Stimulated activated CD4-positive, alpha-beta T cell treated with anti-CD3 and anti-CD28 coated beads, Interleukin-4, amount 100 ng/mL, for 1 hour (primary cell): ENCODE data around the gene MPV17L.
A peak's percentile ranks its signal among the peaks of the same experiment; 100 is the strongest.
"Not testable (repeated sequence)": the region's sequence is repeated elsewhere in the genome, so short reads cannot be mapped to it uniquely, and the experiment has no call there.

Experiments
- DNase-seq: peaks from one replicate; pipeline ENCODE4 v3.0.0-alpha.2; 2020

The MPV17L gene

DNA sequence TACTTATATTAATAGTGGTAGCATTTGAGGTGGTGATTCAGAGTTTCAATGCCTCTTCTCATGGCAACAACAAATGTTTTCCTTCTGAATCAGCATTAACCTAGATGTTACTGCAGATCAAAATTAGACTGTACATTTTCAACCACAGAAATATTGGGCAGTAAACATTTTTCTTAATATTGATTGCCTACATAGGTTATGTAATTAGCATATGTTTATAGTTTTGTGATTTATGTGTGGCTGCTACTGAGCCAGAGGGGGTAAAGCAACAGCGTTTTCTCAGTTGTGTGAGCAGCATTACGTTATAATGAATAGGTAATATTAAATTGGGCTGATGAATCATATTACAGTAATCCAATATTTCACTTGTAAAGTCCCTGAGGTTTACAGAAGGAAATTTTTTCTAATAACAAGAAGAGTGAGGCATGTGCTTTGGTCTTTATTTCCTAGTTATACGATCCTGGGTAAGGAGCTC lies 20.0 kb downstream of the MPV17L start:
- DNase-seq, result no peak

DNA sequence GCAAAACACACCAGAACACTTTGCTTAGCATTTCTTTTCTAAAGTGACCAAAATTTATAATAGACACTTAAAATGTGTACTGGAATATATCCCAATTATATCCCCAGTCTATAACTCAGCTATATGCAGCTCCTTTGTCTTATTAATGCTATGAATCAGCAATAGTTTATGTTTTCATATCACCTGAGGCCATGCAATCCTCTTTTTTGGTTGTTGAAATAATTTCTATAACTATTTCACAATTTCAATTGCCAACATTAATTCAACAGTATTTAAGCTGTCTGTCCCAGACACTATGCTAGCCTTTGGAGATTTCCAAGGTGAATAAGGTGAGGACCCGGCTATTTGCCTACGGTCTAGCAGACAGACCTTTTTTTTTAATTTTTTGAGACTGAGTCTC lies 21.6 kb downstream of the MPV17L start:
- no peak for DNase-seq

DNA sequence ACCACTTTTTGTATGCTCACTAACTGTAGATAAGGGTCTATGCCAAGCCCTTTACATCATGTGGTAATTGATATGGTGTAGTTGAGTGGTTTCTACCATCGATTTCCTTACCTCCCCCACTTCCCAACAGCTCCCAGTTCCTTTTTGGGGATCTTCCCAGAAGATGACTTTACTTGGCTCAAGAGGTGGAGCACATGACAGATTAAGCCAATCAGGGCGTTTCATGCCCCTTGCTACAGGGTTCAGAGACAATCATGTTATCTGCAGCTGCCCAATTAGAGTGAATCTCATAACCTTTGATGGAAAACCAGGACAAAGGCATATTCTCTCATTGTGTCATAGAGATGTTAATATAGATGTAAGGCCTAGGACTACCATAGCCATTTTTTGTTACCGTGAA lies 22.7 kb downstream of the MPV17L start:
- DNase-seq, result no peak

DNA sequence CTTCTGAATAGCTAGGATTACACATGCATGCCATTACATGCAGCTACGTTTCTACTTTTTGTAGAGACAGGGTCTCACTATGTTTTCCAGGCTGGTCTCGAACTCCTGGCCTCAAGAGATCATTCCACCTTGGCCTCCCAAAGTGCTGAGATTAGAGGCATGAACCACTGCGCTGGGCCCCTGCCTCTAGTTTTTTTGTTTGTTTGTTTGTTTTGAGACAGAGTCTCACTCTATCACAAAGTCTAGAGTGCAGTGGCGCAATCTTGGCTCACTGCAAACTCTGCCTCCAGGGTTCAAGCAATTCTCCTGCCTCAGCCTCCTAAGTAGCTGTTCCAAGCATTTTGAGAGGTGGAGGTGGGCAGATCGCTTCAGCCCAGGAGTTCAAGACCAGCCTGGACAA lies 26.1 kb downstream of the MPV17L start:
- not testable (repeated sequence) for DNase-seq

GRCh38 chr16:15422222-15422621 lies 26.7 kb downstream of the MPV17L start:
- DNase-seq, result no peak

- DNase-seq, result no peak
Measured at GRCh38 chr16:15425861-15426260, 30.3 kb downstream of the MPV17L start.

GRCh38 chr16:15426796-15427195 lies 31.2 kb downstream of the MPV17L start:
- DNase-seq, result no peak

DNA sequence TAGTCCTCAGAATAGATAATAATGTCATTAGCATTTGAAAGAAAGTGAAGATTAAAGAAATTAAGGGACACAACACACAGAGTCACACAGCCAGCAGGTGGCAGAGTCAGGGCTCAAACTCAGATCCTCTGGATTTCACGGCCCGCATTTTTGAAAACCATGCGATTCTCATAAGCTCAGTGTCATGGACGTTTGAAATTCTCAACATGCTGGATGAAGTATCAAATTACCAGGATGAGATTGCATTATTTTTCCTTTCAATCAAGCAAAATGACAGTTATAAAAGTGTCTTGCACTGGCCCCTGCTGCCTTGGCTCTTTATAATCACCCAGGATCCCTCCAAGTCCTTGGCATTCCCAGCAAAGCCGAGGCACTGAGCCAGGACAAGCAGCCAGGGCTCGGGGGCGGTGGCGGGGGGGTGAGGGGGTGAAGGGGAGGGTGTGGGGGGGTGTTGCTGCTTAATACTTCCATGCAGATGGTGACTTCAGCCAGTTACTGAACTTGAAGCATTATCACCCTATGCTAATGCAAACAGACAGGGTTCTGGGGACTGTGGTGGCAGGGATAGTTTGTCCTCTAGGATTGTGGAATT lies 32.2 kb downstream of the MPV17L start:
- DNase-seq, result peak; percentile 61

- not testable (repeated sequence) for DNase-seq
Measured at GRCh38 chr16:15430884-15431283, 35.3 kb downstream of the MPV17L start.

GRCh38 chr16:15434079-15434424 lies 38.5 kb downstream of the MPV17L start:
- no peak for DNase-seq

- DNase-seq, result peak; percentile 69
Measured at GRCh38 chr16:15434425-15435215, 39.1 kb downstream of the MPV17L start, which contains the start of gene BMERB1. Gene BMERB1, plus strand, starts transcription at chr16:15434588. Its CDS starts 66 bp downstream, at chr16:15434654.

- DNase-seq, result no peak
Measured at GRCh38 chr16:15435216-15435864, 39.8 kb downstream of the MPV17L start.

DNA sequence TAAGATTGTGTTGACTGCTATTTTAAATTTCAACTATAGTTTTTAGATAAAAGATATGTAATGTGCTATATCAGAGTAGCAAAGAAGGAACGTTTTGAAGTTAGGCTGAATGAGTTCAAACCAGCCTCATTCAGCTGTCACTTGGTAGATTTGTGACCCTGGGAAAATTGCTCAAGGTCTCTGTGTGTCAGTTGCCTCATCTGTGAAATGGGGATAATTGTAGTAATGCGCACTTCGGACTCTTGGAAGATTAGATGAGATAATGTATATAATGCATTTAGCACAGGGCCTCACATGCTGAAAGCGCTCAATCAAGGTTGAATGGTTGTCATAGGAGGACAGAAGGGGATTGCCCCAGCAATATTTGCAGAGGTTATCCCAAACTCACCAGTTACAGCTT lies 43.5 kb downstream of the MPV17L start:
- DNase-seq, result no peak

DNA sequence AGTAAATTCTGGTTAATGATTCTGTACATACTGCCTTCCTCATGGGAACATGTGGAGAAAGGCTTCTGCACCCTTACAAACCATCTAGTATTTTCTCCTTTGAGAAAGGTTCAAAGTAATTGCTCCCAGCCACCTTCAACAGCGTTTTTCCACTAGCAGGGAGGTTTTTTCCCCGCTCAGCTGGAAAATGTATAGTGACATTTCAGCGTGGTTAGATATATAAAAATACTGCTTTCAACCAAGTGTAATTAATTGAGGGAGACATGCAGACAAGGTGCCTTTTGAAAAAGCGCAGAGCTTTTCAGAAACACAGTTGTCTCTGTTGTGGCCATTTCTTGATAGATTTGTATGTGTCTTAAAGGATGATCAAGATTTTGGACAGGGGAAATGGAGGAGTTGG lies 44.0 kb downstream of the MPV17L start:
- no peak for DNase-seq

DNA sequence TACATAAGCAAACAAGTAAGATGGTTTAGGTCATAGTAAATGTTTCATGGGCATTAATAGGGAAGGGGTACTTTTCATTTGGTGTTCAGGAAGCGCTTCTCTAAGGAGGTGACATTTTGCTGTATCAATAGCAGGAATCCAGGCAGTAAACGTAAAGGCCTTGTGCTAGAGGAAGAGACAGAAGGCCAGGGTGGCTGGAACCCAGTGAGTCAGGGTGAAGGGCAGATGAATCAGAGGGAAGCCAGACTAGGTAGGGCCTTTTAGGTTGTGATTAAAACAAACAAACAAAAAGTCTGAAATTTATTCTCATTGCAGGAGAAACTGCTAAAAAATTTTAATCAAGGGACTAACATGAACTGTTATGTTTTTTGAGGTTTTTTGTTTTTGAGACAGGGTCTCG lies 45.3 kb downstream of the MPV17L start:
- no peak for DNase-seq

- DNase-seq, result not testable (repeated sequence)
Measured at GRCh38 chr16:15442140-15442539, 46.6 kb downstream of the MPV17L start.

DNA sequence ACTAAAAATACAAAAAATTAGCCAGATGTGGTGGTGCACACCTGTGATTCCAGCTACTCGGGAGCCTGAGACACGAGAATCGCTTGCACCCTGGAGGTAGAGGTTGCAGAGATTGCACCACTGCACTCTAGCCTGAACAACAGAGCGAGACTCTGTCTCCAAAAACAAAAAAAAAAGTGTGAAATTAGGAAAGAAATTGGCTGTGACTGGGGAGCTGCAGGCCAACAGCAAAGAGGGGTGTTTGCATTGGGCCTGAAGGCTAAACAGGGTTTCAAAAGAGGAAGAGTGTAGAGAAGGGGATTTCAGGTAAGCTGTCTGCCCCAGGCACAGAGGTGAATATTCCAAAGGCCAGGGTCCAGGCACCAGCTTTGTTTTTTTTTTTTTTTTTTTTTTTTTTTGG lies 48.2 kb downstream of the MPV17L start:
- DNase-seq, result no peak

DNA sequence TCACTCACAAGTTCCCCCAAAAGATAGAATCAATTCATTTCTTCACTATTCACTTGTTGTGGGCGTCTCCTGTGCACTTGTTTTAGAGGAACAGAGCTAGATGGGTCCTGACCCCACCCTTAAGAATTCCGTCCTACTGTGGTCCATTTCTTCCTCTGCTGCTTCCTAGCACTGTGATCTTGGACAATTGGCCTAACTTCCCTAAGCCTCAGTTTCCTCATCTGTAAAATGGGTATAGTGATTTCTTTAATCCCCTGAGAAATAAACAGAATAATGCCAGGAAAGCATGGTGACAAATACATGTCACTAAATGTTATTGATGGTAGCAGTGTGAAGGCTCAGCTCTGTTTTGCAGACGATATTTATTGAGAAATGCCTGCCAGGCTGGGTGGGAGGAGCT lies 48.7 kb downstream of the MPV17L start:
- DNase-seq, result no peak

- DNase-seq, result no peak
Measured at GRCh38 chr16:15445450-15445849, 49.9 kb downstream of the MPV17L start.

DNA sequence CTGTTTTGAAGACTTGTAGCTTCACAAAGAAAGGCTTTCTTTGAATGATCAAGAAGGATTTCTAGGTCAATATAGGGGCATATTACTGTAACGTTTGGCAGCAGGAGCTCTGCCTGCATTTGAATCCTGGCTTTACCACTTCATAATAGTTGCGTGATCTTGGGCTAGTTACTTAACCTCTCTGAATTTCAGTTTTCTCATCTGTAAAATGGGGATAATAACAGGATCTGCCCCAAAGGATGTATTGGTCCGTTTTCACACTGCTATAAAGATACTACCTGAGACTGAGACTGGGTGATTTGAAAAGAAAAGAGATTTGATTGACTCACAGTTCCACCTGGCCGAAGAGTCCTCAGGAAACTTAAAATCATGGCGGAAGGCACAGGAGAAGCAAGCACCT lies 51.3 kb downstream of the MPV17L start:
- no peak for DNase-seq

DNA sequence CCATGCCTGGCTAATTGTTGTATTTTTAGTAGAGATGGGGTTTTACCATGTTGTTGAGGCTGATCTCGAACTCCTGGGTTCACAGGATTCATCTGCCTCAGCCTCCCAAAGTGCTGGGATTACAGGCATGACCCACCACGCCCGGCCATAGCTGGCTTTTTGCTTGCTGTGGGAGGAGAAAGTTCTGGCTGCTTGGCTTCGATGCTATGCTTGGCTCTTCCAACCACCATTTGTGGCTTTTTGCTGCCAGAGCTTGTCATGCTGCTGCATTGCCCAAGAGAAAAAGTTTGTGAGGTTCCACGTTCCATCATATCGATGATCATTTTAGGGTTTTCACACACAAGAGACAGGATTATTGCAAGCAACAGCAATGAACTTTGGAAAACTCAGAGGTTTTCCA lies 55.1 kb downstream of the MPV17L start:
- no peak for DNase-seq

GRCh38 chr16:15451098-15451731 lies 55.7 kb downstream of the MPV17L start:
- no peak for DNase-seq

- no peak for DNase-seq
Measured at GRCh38 chr16:15452246-15452855, 56.8 kb downstream of the MPV17L start.
